ENCODE results near the gene ASCL5. TPM values are rescaled to one million over a fixed set of nuclear protein-coding genes. Genes with fewer than 3 reads are reported as not detected.

ASCL5 gene
- total RNA-seq, 2 experiments from 2014 or later: 0.49 to 0.50 TPM

- ChIA-PET CTCF (no interaction called here), POLR2A (no interaction called here)
- H3K27ac Mint-ChIP-seq: no peak overlapping the region
- H3K4me1 ChIP-seq (ENCODE audit: insufficient read depth, low read length): no peaks in the 10 kb centered on the region
- H3K9me3 Mint-ChIP-seq: no peaks in the 10 kb centered on the region
- no peak overlapping the region for H3K4me3 Mint-ChIP-seq
- H3K4me3 ChIP-seq (ENCODE audit: low read length): no peak overlapping the region
- no peaks in the 10 kb centered on the region for H3K27me3 Mint-ChIP-seq
- no peaks in the 10 kb centered on the region for H3K27me3 ChIP-seq (ENCODE audit: control insufficient read depth in 1 of 2, insufficient read depth in 2 of 2, low read length in 2 of 2)
- no peaks in the 10 kb centered on the region for H3K9me3 ChIP-seq (ENCODE audit: control insufficient read depth in 1 of 2, insufficient read depth in 1 of 2, low read length in 2 of 2)
- no peaks in the 10 kb centered on the region for H3K4me1 Mint-ChIP-seq (ENCODE audit: low read depth)
- TF ChIP-seq, protein P1, sequence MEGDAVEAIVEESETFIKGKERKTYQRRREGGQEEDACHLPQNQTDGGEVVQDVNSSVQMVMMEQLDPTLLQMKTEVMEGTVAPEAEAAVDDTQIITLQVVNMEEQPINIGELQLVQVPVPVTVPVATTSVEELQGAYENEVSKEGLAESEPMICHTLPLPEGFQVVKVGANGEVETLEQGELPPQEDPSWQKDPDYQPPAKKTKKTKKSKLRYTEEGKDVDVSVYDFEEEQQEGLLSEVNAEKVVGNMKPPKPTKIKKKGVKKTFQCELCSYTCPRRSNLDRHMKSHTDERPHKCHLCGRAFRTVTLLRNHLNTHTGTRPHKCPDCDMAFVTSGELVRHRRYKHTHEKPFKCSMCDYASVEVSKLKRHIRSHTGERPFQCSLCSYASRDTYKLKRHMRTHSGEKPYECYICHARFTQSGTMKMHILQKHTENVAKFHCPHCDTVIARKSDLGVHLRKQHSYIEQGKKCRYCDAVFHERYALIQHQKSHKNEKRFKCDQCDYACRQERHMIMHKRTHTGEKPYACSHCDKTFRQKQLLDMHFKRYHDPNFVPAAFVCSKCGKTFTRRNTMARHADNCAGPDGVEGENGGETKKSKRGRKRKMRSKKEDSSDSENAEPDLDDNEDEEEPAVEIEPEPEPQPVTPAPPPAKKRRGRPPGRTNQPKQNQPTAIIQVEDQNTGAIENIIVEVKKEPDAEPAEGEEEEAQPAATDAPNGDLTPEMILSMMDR (IDR thresholded peaks at IDR 0.05): no peak
- intact Hi-C loops (cut with DNase I, micrococcal nuclease): no loop called here
- no peaks in the 10 kb centered on the region for H3K36me3 Mint-ChIP-seq (ENCODE audit: low read depth)
- H3K36me3 ChIP-seq (ENCODE audit: insufficient read depth, low read length): no peaks in the 10 kb centered on the region
- no peak for DNase-seq
- no peak for ATAC-seq (ENCODE audit: poor library complexity)
- H3K27ac ChIP-seq (ENCODE audit: low read depth in 1 of 2, low read length in 2 of 2): no peak overlapping the region
Observed at GRCh38 chr1:201103666-201104065, 23.3 kb downstream of the ASCL5 start.

DNA sequence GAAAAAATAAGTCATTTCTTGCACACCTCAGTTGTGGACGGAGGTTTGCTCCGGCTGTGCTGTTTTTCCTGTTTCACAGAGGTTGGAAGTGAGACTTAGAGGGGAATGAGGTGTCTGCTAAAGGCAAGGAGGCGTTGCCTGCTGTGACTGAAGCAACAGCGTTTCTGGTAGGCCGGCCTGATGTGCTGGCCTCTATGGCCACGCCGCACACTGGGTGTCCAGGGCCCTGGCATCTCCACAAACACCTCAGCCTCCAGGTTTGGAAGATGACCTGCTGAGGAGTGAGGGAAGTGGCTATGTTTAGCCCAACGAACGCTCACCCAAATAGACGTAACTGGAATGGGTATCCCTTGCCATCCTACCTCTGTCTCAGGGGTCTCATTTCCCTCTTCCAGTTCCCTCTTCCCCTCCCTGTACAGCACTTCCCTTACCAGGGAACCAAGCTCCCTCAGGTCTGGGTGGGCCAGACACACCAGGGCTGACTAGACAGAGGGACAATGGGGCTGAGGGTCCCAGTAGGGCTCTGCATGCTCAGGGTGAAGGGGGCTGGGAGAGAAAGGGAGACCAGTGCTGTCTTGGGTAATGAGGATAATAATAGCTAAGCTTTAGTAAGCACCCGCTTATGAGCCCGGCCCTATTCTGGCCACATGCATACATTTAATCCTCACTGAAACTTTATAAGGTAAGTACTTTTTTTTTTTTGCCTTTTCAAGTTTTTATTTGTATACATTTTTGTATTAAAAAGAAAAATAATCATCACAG is 26.6 kb downstream of the ASCL5 start:
- ATAC-seq (ENCODE audit: poor library complexity) (no peak), DNase-seq (no peak)
- Histone ChIP-seq H3K27me3 (ENCODE audit: control insufficient read depth in 1 of 2, insufficient read depth in 2 of 2, low read length in 2 of 2) (no peaks in the 10 kb centered on the region), H3K27ac (ENCODE audit: low read depth in 1 of 2, low read length in 2 of 2) (no peak overlapping the region), H3K4me3 (ENCODE audit: low read length) (no peak overlapping the region), H3K9me3 (ENCODE audit: control insufficient read depth in 1 of 2, insufficient read depth in 1 of 2, low read length in 2 of 2) (no peaks in the 10 kb centered on the region), H3K36me3 (ENCODE audit: insufficient read depth, low read length) (no peaks in the 10 kb centered on the region), H3K4me1 (ENCODE audit: insufficient read depth, low read length) (no peaks in the 10 kb centered on the region)
- Mint-ChIP-seq H3K4me3 (no peak overlapping the region), H3K36me3 (ENCODE audit: low read depth) (no peaks in the 10 kb centered on the region), H3K4me1 (ENCODE audit: low read depth) (no peaks in the 10 kb centered on the region), H3K9me3 (no peaks in the 10 kb centered on the region), H3K27ac (no peak overlapping the region), H3K27me3 (no peaks in the 10 kb centered on the region)
- CTCF ChIA-PET: interaction anchor here (0.8 kb wide), 1 partner anchor 19 kb away, joined by 3 read pairs; no protein-coding TSS in a partner anchor
- TF ChIP-seq, protein P1 (IDR thresholded peaks at IDR 0.05): no peak
- intact Hi-C loops (cut with DNase I, micrococcal nuclease): no loop called here
- POLR2A ChIA-PET: interaction anchor here (1.0 kb wide), 1 partner anchor 13 kb away, joined by 4 read pairs; no protein-coding TSS in a partner anchor

DNA sequence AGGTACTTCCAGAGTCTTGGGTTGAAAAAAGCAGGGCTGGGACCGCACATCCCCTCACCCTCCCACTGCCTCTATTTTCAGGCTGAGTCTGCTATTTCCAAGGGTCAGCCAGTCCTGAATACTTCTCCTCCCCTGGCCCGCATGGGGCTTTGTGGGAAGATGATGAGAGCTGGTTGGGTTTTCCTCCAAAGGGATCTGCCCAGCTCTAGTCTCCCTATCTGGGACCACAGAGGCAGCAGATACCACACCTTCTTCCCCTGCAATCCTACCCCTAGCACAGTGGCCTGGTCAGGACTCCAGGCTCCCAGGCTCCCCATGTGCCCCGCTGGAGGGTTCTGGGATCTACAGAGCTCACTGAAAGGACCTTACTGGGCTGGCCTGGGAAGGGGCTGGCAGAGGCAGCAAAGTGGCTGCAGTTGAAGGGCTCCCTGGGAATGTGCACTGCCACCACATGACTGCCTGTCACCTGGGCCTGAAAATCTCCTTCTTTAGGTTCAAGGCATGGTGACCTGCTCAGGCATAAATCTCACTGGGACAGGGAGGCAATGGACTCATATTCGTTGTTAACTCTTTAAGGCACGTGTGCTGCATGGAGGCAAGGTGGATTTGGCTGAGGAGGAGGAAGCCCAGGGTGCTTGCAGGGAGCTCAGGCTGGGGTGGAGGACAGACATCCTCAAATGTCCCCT is 27.8 kb downstream of the ASCL5 start:
- no peak overlapping the region for H3K4me3 ChIP-seq (ENCODE audit: low read length)
- intact Hi-C loops (cut with DNase I, micrococcal nuclease): no loop called here
- ChIA-PET POLR2A (no interaction called here), CTCF (interaction anchor here (1.0 kb wide), 1 partner anchor 20 kb away, joined by 3 read pairs; no protein-coding TSS in a partner anchor)
- H3K27me3 ChIP-seq (ENCODE audit: control insufficient read depth in 1 of 2, insufficient read depth in 2 of 2, low read length in 2 of 2): no peaks in the 10 kb centered on the region
- ATAC-seq (ENCODE audit: poor library complexity) (no peak), DNase-seq (no peak)
- H3K4me1 ChIP-seq (ENCODE audit: insufficient read depth, low read length): no peaks in the 10 kb centered on the region
- no peaks in the 10 kb centered on the region for H3K4me1 Mint-ChIP-seq (ENCODE audit: low read depth)
- H3K4me3 Mint-ChIP-seq: no peak overlapping the region
- H3K36me3 Mint-ChIP-seq (ENCODE audit: low read depth): no peaks in the 10 kb centered on the region
- no peak overlapping the region for H3K27ac ChIP-seq (ENCODE audit: low read depth in 1 of 2, low read length in 2 of 2)
- H3K27me3 Mint-ChIP-seq: no peaks in the 10 kb centered on the region
- H3K9me3 Mint-ChIP-seq: no peaks in the 10 kb centered on the region
- H3K9me3 ChIP-seq (ENCODE audit: control insufficient read depth in 1 of 2, insufficient read depth in 1 of 2, low read length in 2 of 2): no peaks in the 10 kb centered on the region
- TF ChIP-seq, protein P1 (IDR thresholded peaks at IDR 0.05): no peak
- no peak overlapping the region for H3K27ac Mint-ChIP-seq
- H3K36me3 ChIP-seq (ENCODE audit: insufficient read depth, low read length): no peaks in the 10 kb centered on the region

Data from CD4-positive, alpha-beta T cell (primary cell).